Suprapubic skin (tissue), 4 donors: ENCODE measurements around the gene STING1.

ENCODE experiments used
- CTCF ChIP-seq, 2 donors: fragments of 200-600 bp in 1 of 2; fragments of 450-650 bp in 1 of 2; sonication (generic) in 1 of 2; IDR thresholded peaks; one replicate each; pipeline ENCODE4 v1.5.1; 2016 to 2019; ENCODE audit warnings: antibody characterized with exemption in 2 of 2, mild to moderate bottlenecking in 1 of 2, moderate library complexity in 1 of 2
- POLR2A ChIP-seq, 2 donors: fragments of 450-650 bp; IDR thresholded peaks; one replicate each; pipeline ENCODE4 v1.6.1; 2017; ENCODE audit warnings: antibody characterized with exemption in 2 of 2, mild to moderate bottlenecking in 2 of 2, moderate library complexity in 2 of 2
- POLR2AphosphoS5 ChIP-seq, 3 donors: sonication (generic); formaldehyde crosslinking; IDR thresholded peaks; one replicate each; pipeline ENCODE4 v1.6.1; 2017; ENCODE audit warnings: antibody characterized with exemption in 3 of 3

GRCh38 chr5:139474890-139475791 is 7.4 kb downstream of the STING1 start:
- TF ChIP-seq CTCF (IDR thresholded peaks at IDR 0.05) (no peak), POLR2A (IDR thresholded peaks at IDR 0.05) (no peak), POLR2AphosphoS5 (IDR thresholded peaks at IDR 0.05) (no peak)
